HepG2 (cell line): ENCODE data around the gene TNFRSF6B. TPM values are rescaled to one million over a fixed set of nuclear protein-coding genes. Genes with fewer than 3 reads are reported as not detected.

ENCODE experiments used
- ATF7-NPFF ChIP-seq: sonication (generic); formaldehyde crosslinking; IDR thresholded peaks from 2 replicates; pipeline ENCODE4 v1.8.1; 2023; ENCODE audit warnings: mild to moderate bottlenecking, low read depth, missing genetic modification reagents, moderate library complexity
- HDAC1 ChIP-seq: sonication (generic); formaldehyde crosslinking; IDR thresholded peaks from 2 replicates; pipeline ENCODE4 v1.5.1; 2020; ENCODE audit warnings: mild to moderate bottlenecking, missing genetic modification reagents
- HNRNPH1 ChIP-seq: fragments of 200-400 bp; formaldehyde crosslinking; optimal IDR thresholded peaks from 2 replicates; pipeline ENCODE3; 2017; ENCODE audit warnings: mild to moderate bottlenecking, low read depth, low read length
- IKZF4 ChIP-seq: sonication (generic); formaldehyde crosslinking; IDR thresholded peaks from 2 replicates; pipeline ENCODE4 v1.5.1; 2020; ENCODE audit warnings: borderline replicate concordance, mild to moderate bottlenecking, low read depth, missing genetic modification reagents; ENCODE audit errors: not compliant biosample characterization
- MTF1 ChIP-seq: sonication (generic); formaldehyde crosslinking; IDR thresholded peaks from 2 replicates; pipeline ENCODE4 v1.5.0; 2020; ENCODE audit warnings: missing genetic modification reagents
- NFKB2 ChIP-seq: sonication (generic); formaldehyde crosslinking; IDR thresholded peaks from 2 replicates; pipeline ENCODE4 v1.4.0; 2020; ENCODE audit warnings: missing genetic modification reagents, borderline replicate concordance
- NRL ChIP-seq: sonication (generic); formaldehyde crosslinking; IDR thresholded peaks from 2 replicates; pipeline ENCODE4 v1.5.0; 2020; ENCODE audit warnings: missing genetic modification reagents, mild to moderate bottlenecking, moderate library complexity, borderline replicate concordance
- RBFOX2 ChIP-seq: fragments of 200-400 bp; formaldehyde crosslinking; IDR thresholded peaks from 2 replicates; pipeline ENCODE4 v1.6.1; 2017; ENCODE audit warnings: low read depth, mild to moderate bottlenecking, low read length
- YEATS4 ChIP-seq: sonication (generic); formaldehyde crosslinking; IDR thresholded peaks from 2 replicates; pipeline ENCODE4 v1.4.0; 2020; ENCODE audit warnings: missing genetic modification reagents, borderline replicate concordance
- ZNF326 ChIP-seq: sonication (generic); formaldehyde crosslinking; IDR thresholded peaks from 2 replicates; pipeline ENCODE4 v1.4.0; 2020; ENCODE audit warnings: missing genetic modification reagents, borderline replicate concordance
- ZNF331 ChIP-seq: sonication (generic); formaldehyde crosslinking; IDR thresholded peaks from 2 replicates; pipeline ENCODE4 v1.4.0; 2020; ENCODE audit warnings: missing genetic modification reagents
- ZNF44 ChIP-seq: sonication (generic); formaldehyde crosslinking; IDR thresholded peaks from 2 replicates; pipeline ENCODE4 v1.5.1; 2020; ENCODE audit warnings: mild to moderate bottlenecking, missing genetic modification reagents
- ZNF552 ChIP-seq: sonication (generic); formaldehyde crosslinking; IDR thresholded peaks from 2 replicates; pipeline ENCODE4 v1.9.0; 2022; ENCODE audit warnings: missing genetic modification reagents, mild to moderate bottlenecking, borderline replicate concordance
- ZNF569 ChIP-seq: sonication (generic); formaldehyde crosslinking; IDR thresholded peaks from 2 replicates; pipeline ENCODE4 v1.5.0; 2020; ENCODE audit warnings: mild to moderate bottlenecking, missing genetic modification reagents, moderate library complexity, borderline replicate concordance
- ZNF775 ChIP-seq: sonication (generic); formaldehyde crosslinking; IDR thresholded peaks from 2 replicates; pipeline ENCODE4 v1.4.0; 2020; ENCODE audit warnings: missing genetic modification reagents, mild to moderate bottlenecking, moderate library complexity, borderline replicate concordance
- ZNF891 ChIP-seq: sonication (generic); formaldehyde crosslinking; IDR thresholded peaks from 2 replicates; pipeline ENCODE4 v1.5.0; 2020; ENCODE audit warnings: mild to moderate bottlenecking, missing genetic modification reagents
- polyA plus RNA-seq, 8 experiments: library from polyadenylated mRNA; depleted of rRNA in 3 of 8; stranded (reverse) in 7 of 8; unstranded in 1 of 8; fragments of >200 nt; fragmentation: Illumina TruSeq in 4 of 8; extraction: Trizol in 4 of 8; gene quantifications; 2 replicates each; pipeline versions ENCODE4 v1.2.1 to v1.2.3, GENCODE V29; 2011 to 2016; ENCODE audit warnings: low read depth in 4 of 8, missing spikeins in 1 of 8, mixed read lengths in 1 of 8; ENCODE audit not compliant: insufficient read depth in 1 of 8
- total RNA-seq, 5 experiments: library from RNA; depleted of rRNA; stranded (reverse); fragments of >200 nt; fragmentation: Illumina TruSeq; extraction: Trizol; gene quantifications; 2 replicates each; pipeline ENCODE4 v1.2.3, GENCODE V29; 2016; ENCODE audit warnings: low read depth in 1 of 5
- TF ChIP-seq, protein P1 (sequence below): sonication (generic); formaldehyde crosslinking; IDR thresholded peaks from 2 replicates; pipeline ENCODE4 v1.5.0; 2020; ENCODE audit warnings: missing genetic modification reagents, mild to moderate bottlenecking, borderline replicate concordance
- TF ChIP-seq, protein P2 (sequence below): sonication (generic); formaldehyde crosslinking; IDR thresholded peaks from 2 replicates; pipeline ENCODE4 v1.8.1; 2023; ENCODE audit warnings: mild to moderate bottlenecking, missing genetic modification reagents
- TF ChIP-seq, protein P3 (sequence below): sonication (generic); formaldehyde crosslinking; IDR thresholded peaks from 2 replicates; pipeline ENCODE4 v1.8.1; 2023; ENCODE audit warnings: mild to moderate bottlenecking, moderate library complexity, missing genetic modification reagents
- TF ChIP-seq, protein P4 (sequence below): sonication (generic); formaldehyde crosslinking; conservative IDR thresholded peaks from 2 replicates; pipeline ENCODE4 v1.4.0; 2020; ENCODE audit warnings: missing genetic modification reagents
- TF ChIP-seq, protein P5 (sequence below): sonication (generic); formaldehyde crosslinking; IDR thresholded peaks from 2 replicates; pipeline ENCODE4 v1.4.0; 2020; ENCODE audit warnings: missing genetic modification reagents

Gene TNFRSF6B
- total and polyA plus RNA-seq, 2 of the 13 experiments (the other 11 are each of a cell fraction or from before 2014, with no cell fraction given) = 0.24 TPM; not detected in 1

DNA sequence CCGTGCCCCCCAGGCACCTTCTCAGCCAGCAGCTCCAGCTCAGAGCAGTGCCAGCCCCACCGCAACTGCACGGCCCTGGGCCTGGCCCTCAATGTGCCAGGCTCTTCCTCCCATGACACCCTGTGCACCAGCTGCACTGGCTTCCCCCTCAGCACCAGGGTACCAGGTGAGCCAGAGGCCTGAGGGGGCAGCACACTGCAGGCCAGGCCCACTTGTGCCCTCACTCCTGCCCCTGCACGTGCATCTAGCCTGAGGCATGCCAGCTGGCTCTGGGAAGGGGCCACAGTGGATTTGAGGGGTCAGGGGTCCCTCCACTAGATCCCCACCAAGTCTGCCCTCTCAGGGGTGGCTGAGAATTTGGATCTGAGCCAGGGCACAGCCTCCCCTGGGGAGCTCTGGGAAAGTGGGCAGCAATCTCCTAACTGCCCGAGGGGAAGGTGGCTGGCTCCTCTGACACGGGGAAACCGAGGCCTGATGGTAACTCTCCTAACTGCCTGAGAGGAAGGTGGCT is 960 bp downstream of the TNFRSF6B start (continued):
- TF ChIP-seq, protein P1, sequence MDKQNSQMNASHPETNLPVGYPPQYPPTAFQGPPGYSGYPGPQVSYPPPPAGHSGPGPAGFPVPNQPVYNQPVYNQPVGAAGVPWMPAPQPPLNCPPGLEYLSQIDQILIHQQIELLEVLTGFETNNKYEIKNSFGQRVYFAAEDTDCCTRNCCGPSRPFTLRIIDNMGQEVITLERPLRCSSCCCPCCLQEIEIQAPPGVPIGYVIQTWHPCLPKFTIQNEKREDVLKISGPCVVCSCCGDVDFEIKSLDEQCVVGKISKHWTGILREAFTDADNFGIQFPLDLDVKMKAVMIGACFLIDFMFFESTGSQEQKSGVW (CRISPR knock-in tag) = no peak
- TF ChIP-seq, protein P2, sequence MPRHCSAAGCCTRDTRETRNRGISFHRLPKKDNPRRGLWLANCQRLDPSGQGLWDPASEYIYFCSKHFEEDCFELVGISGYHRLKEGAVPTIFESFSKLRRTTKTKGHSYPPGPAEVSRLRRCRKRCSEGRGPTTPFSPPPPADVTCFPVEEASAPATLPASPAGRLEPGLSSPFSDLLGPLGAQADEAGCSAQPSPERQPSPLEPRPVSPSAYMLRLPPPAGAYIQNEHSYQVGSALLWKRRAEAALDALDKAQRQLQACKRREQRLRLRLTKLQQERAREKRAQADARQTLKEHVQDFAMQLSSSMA (CRISPR knock-in tag) = no peak
- no peak for TF ChIP-seq MTF1
- no peak; the same call in 1 of the 2 replicates for TF ChIP-seq ZNF331 (CRISPR knock-in tag)
- TF ChIP-seq ZNF552 (CRISPR knock-in tag) = no peak
- TF ChIP-seq ZNF44 = 0 out of 2 replicates have a peak, but pooled peaks have one; percentile 45
- peak; percentile 26; the same call in 1 of the 2 replicates for TF ChIP-seq ATF7-NPFF (CRISPR knock-in tag)
- TF ChIP-seq HNRNPH1 = peak; percentile 14
- 0 out of 2 replicates have a peak, but pooled peaks have one; percentile 57 for TF ChIP-seq ZNF775 (CRISPR knock-in tag)
- peak; percentile 11; the same call in 1 of the 2 replicates for TF ChIP-seq NRL (CRISPR knock-in tag)
- peak; percentile 93 for TF ChIP-seq ZNF326 (CRISPR knock-in tag)
- peak; percentile 63 for TF ChIP-seq IKZF4 (CRISPR knock-in tag)
- TF ChIP-seq, protein P3, sequence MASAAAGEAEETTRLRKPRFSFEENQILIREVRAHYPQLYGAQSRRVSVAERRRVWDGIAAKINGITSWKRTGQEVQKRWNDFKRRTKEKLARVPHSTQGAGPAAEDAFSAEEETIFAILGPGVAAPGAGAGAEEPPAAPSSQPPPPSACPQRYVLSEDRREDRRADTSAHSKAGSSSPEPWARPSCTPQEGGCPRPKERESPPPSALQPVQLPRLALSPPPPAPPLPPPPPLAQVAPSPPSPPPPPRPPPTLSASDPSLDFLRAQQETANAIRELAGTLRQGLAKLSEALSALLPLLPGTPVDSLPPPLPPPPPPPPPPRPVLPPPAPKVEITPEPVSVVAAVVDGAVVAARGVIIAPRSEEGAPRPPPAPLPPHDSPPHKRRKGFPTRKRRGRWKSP (CRISPR knock-in tag) = 0 out of 2 replicates have a peak, but pooled peaks have one; percentile 14
- TF ChIP-seq YEATS4 (CRISPR knock-in tag) = peak; percentile 14; the same call in 1 of the 2 replicates
- TF ChIP-seq, protein P4, sequence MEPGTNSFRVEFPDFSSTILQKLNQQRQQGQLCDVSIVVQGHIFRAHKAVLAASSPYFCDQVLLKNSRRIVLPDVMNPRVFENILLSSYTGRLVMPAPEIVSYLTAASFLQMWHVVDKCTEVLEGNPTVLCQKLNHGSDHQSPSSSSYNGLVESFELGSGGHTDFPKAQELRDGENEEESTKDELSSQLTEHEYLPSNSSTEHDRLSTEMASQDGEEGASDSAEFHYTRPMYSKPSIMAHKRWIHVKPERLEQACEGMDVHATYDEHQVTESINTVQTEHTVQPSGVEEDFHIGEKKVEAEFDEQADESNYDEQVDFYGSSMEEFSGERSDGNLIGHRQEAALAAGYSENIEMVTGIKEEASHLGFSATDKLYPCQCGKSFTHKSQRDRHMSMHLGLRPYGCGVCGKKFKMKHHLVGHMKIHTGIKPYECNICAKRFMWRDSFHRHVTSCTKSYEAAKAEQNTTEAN (CRISPR knock-in tag) = no peak
- no peak for TF ChIP-seq ZNF569 (CRISPR knock-in tag)
- no peak for TF ChIP-seq ZNF891
- TF ChIP-seq HDAC1 (CRISPR knock-in tag) = no peak
- TF ChIP-seq, protein P5, sequence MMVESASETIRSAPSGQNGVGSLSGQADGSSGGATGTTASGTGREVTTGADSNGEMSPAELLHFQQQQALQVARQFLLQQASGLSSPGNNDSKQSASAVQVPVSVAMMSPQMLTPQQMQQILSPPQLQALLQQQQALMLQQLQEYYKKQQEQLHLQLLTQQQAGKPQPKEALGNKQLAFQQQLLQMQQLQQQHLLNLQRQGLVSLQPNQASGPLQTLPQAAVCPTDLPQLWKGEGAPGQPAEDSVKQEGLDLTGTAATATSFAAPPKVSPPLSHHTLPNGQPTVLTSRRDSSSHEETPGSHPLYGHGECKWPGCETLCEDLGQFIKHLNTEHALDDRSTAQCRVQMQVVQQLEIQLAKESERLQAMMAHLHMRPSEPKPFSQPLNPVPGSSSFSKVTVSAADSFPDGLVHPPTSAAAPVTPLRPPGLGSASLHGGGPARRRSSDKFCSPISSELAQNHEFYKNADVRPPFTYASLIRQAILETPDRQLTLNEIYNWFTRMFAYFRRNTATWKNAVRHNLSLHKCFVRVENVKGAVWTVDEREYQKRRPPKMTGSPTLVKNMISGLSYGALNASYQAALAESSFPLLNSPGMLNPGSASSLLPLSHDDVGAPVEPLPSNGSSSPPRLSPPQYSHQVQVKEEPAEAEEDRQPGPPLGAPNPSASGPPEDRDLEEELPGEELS (CRISPR knock-in tag) = no peak
- TF ChIP-seq NFKB2 (CRISPR knock-in tag) = no peak
- TF ChIP-seq RBFOX2 = 0 out of 2 replicates have a peak, but pooled peaks have one; percentile 5
